Erythroblast (primary cell): ENCODE results near the gene CA4.

ENCODE experiments used
- GATA1 ChIP-seq: IDR thresholded peaks from 2 replicates; pipeline ENCODE4 v1.6.1; 2011; ENCODE audit warnings: low read depth, mild to moderate bottlenecking, control low read depth, low read length, moderate library complexity
- POLR2A ChIP-seq: IDR thresholded peaks from 2 replicates; pipeline ENCODE4 v1.6.1; 2011; ENCODE audit warnings: mild to moderate bottlenecking, low read length

DNA sequence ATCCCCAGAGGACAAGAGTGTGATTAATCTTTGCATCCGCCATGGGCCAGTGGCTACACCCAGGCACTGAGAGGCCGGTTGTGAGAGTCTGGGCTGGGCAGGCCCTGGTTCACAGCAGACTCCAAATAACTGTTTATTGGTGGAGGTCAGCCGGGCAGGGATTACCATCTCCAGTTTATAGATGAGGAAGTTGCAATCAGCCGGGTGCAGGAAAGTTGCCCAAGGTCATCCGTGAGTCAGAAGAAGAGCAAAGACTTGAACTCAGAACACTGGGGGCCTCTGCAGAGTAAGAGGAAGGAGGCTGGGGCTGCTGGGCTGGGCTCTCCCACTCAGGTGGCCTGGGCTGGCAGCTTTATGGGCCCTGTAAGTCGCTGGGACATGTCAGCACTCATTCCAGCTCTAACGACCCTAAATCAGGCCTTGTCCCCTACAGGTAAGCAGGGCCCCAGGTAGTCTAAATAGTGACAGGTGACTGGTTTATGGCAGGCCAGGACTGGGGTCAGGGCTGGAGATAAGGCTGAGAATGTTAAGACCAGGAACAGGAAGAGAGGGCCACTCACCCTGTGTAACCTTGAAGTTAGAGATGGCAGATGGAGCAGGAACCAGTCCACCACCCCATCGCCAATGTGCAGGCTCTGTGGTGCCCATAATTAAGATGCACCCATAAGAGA lies 2.1 kb upstream of the CA4 start:
- TF ChIP-seq POLR2A (no peak), GATA1 (no peak)
